GM21447 (cell line): Measurements from ENCODE around the gene AQP3.
"Not testable (repeated sequence)": the region's sequence is repeated elsewhere in the genome, so short reads cannot be mapped to it uniquely, and the experiment has no call there.

Experiments
- ATAC-seq: cut with Tn5 transposase; IDR thresholded peaks from one replicate; pipeline ENCODE4 v1.9.1; 2021; ENCODE audit not compliant: unreplicated experiment

Gene AQP3

DNA sequence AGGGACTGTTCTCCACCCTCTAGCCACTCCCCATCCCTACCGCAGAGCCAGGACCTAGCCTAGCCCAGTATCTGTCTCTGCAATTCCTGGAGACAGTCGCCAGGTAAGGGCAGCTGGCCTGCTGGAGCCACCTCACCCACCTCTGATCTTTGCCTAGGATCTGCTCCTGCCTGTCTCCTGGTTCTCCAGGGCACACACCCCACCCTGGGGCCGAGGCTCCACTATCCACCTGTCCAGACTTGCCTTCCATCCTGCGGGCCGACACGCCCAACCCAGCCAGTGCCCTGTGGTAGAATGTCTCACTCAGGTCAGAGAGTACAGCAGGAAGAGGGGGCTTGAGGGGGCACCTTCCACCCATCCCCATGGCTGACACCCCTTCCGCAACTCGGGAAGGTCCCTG is 29.3 kb downstream of the AQP3 start:
- no peak for ATAC-seq

DNA sequence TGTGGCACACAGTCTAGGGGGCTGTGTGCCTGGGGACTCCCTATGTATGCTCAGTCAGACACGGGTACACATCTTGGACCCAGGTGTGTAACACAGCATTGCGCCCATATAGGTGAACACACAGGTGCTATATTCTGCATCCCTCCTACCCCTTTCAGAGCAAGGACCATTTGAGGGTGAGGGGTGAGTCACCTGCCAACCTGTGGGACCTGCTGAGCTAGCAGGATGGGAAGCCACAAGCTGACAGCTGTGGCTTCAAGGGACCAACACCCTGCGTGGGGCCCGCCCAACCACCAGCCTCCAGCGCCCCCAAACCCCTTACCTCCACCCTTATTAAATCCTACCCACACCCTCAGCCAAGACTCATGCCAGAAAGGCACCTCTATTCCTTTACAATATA is 30.4 kb downstream of the AQP3 start:
- ATAC-seq = no peak

GRCh38 chr9:33415501-33416038 is 31.8 kb downstream of the AQP3 start:
- no peak for ATAC-seq

- no peak for ATAC-seq
Observed at GRCh38 chr9:33414889-33415500, 32.4 kb downstream of the AQP3 start.

GRCh38 chr9:33414268-33414667 is 33.1 kb downstream of the AQP3 start:
- ATAC-seq = no peak

GRCh38 chr9:33408087-33408486 is 39.3 kb downstream of the AQP3 start:
- ATAC-seq = no peak

DNA sequence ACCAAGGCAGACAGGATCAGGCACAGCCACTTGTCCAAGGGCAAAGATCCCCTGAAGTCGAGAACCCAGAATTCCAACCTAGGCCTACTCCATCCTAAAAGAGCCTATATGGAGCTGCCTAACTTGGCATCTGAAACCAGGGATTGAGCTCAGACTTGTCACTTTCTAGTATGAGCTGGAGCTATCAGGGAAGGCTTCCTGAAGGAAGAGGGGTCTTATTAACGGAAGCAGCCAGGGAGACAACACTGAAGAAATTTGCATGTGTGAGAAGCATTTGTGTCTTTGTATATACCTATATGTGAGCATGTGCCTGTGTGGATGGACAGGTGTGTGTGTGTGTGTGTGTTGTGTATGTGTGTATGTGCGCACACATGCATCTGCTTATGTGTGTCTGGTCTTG is 40.3 kb downstream of the AQP3 start:
- ATAC-seq = no peak

DNA sequence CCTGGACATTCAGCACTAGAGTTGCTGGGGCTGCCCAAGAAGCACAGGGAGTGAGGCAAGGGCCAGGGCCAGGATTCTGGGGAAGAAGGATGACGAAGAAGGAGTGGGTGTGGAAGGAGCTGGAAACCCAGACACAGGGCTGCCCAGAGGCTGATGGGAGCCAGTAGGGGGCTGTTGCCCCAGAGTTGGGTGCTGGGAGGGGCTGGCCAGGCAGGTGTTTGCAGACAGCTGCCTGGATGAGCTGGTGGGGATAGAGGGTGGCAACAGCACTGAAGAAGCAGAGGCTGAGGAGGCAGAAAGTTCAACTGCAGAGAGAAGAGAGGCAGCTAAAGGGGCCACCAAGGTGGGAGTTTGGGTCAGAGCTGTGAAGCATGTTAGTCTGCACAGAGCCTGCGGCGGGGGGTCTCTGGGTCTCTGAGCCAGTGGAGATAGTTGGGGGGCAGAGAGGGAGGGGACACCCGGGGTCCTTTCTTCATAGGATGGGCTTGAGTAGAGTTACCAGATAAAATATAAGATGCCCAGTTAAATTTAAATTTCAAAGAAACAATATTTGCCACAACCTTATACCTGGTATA is 42.5 kb downstream of the AQP3 start:
- no peak for ATAC-seq

- no peak for ATAC-seq
Observed at GRCh38 chr9:33403941-33404787, 43.2 kb downstream of the AQP3 start.

DNA sequence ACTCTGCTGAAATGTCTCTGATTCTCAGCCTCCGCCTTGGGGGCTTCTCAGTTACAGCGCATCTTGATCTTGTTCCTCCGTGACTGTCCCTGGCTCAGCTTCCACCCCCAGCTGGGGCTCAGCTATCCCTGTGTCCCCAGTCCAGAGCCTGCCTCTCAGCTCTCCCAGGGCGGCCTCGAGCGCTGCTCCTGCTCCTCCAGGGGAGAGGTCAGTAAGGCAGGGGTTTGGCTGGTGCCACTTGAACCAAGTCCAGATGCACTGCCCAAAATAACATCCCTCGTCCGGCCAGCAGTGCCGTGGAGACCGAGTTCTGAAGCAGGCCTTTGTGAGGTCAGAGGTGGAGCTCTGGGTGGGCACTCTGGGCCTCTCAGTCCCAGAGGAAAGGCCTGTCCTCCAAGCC is 45.0 kb downstream of the AQP3 start, which contains the start of gene AQP7:
Gene AQP7, minus strand, starts transcription at position 198 of the 400 bp plus-strand sequence. CDS start 1,306 bp downstream, outside the sequence.
- not testable (repeated sequence) for ATAC-seq

DNA sequence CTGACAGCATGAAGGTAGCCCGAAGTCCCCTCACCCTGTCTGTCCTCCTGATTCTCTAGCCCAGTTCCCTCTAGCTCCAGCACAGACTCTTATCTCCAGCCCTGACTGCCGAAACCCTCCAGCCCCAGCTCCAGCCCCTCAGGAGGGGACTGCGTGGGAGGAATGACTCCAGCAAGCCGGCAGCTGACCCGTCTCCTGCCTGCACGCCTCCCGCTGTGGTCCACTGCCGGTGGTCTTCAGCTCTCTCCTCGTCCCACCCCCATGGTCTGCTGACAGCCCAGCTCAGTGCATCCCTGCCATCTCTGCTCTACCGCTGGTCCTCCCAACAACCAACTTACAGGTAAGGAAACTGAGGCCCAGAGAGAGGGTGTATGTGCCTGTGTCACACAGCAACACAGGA is 45.6 kb downstream of the AQP3 start:
- ATAC-seq = not testable (repeated sequence)

- ATAC-seq = not testable (repeated sequence)
Observed at GRCh38 chr9:33399047-33399446, 48.3 kb downstream of the AQP3 start.

DNA sequence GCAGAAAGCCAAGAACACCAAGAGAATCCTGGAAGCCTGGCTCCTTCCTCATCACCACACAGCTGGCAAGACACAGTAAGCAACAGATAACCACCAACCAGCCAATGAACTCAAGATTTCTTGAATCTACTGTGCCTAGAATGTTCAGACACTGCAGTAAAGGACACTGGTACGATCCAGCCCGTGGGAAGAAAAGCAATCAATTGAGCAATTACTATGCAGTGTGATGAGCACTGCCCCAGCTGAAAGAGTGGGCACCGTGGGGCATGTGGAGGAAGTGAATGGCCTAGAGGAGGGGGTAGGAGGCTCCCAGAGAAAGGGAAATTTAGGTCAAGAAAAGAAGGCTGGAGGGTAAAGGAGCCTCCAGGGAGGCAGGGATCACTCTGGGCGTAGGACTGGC is 49.6 kb downstream of the AQP3 start:
- not testable (repeated sequence) for ATAC-seq

DNA sequence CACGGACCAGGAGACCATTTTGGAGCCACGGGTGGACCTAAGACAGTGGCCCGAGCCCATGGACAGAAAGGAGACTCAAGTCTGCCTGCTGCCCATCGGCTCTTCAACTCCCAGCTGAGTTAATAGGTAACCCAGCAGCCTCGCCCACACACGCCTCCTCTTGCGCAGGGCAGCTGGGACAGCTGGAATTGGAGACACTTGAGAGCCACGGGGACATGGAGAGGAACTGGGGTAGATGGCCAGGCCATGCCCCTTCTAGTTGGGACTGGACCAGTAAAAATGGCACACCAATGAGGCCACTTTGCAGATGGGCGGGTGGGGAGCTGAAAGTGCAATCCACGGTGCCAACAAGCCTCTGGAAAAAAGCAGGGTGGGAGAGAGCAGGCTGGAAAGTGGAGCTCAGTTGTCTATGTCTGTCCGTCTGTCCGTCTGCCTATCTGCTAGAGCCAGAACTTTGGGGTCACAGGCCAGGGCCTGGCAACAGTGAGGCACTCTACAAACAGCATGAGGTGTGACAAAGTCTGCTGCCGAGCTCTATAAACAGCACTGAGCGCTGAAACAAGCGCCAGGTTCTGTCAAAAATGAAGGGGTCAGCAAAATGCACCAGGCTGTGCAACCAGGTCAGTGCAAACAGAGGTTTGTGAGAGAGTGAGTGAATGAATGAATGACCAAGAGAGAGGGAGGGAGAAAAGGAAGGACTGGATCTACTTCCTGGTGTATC is 52.1 kb downstream of the AQP3 start:
- not testable (repeated sequence) for ATAC-seq

DNA sequence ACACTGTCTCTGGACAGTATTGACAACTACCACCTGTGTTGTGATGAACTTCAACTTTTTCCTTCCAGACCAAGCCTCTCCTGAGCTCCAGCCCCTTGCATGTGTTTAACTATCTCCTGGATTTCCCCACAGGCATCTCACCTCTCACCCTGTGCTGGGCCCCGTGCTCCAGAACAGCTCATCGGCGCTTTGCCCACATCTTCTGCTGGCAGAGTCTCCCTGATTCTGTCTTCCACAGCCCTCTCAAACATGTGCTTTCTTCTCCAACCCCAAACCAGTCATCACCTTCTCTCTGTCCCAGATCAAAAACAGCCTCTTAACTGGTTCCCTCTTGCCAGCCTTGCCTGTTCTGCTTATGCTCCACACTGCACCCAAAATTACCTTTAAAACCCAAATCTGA is 53.4 kb downstream of the AQP3 start:
- not testable (repeated sequence) for ATAC-seq

DNA sequence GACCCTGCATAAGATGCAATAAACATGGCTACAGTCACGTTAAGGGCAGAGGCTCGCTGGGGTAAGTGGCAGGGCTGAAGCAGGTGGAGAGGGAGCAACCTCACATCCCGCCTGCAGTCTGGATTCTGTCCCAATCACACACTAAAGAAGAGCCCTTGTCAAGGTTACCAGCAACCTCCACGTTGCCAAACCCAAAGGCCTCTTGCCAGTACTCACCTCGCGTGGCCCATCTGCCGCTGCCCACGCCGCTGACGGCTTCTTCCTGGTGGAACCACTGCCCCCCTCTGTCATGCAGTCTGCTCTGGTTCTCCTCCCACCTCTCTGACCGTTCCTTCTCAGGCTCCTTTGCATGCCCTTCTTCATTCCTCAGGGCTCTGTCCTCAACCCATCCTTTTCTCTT is 53.8 kb downstream of the AQP3 start:
- no peak for ATAC-seq

DNA sequence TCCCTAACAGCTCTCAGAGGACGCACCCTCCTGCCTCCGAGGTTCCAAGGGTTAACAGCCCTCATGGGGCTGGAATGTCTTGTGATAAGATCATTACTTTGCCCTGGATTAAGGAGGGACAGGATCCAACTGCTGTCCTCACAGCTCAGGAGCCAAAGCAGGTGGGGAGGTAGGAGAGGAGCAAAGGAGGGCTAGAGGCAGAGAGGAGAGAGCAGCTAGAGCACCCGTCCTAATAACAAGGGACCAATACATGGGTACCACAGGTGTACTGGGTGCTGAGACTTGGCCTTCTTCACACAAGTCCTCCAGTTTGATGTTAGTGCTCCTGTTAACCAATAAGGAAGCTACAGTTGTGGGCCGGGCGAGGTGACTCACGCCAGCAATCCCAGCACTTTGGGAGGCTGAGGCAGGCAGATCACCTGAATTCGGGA is 54.8 kb downstream of the AQP3 start:
- ATAC-seq = not testable (repeated sequence)
